Ectodermal cell (in vitro differentiated cells): ENCODE results near the gene IMP4.
A peak's percentile ranks its signal among the peaks of the same experiment; 100 is the strongest.
"Not testable (repeated sequence)": the region's sequence is repeated elsewhere in the genome, so short reads cannot be mapped to it uniquely, and the experiment has no call there.

Source experiments
- H3K27ac ChIP-seq: 2 replicates; pipeline ENCODE4 v1.7.0; 2013; ENCODE audit warnings: mild to moderate bottlenecking, low read depth, low read length; ENCODE audit not compliant: insufficient read depth, poor library complexity, severe bottlenecking
- H3K27me3 ChIP-seq: 2 replicates; pipeline ENCODE4 v1.7.0; 2013; ENCODE audit warnings: mild to moderate bottlenecking, low read length; ENCODE audit not compliant: insufficient read depth, control insufficient read depth, poor library complexity, severe bottlenecking
- H3K36me3 ChIP-seq: one replicate; pipeline ENCODE4 v1.7.0; 2013; ENCODE audit warnings: low read length; ENCODE audit not compliant: control insufficient read depth, insufficient read depth
- H3K4me1 ChIP-seq: one replicate; pipeline ENCODE4 v1.7.0; 2013; ENCODE audit warnings: low read length; ENCODE audit not compliant: control insufficient read depth, insufficient read depth
- H3K4me3 ChIP-seq: 2 replicates; pipeline ENCODE4 v1.7.0; 2013; ENCODE audit warnings: low read depth, low read length, control low read depth; ENCODE audit not compliant: insufficient read depth
- H3K9me3 ChIP-seq: 2 replicates; pipeline ENCODE4 v1.7.0; 2013; ENCODE audit warnings: mild to moderate bottlenecking, low read length, moderate library complexity; ENCODE audit not compliant: control insufficient read depth
- WGBS, 2 experiments: methylation state at CpG; one replicate each; pipeline ENCODE4 v1.1.7; 2013; ENCODE audit warnings: missing lambda C conversion rate in 2 of 2; 5-methylcytosine and 5-hydroxymethylcytosine counted together

The IMP4 gene

DNA sequence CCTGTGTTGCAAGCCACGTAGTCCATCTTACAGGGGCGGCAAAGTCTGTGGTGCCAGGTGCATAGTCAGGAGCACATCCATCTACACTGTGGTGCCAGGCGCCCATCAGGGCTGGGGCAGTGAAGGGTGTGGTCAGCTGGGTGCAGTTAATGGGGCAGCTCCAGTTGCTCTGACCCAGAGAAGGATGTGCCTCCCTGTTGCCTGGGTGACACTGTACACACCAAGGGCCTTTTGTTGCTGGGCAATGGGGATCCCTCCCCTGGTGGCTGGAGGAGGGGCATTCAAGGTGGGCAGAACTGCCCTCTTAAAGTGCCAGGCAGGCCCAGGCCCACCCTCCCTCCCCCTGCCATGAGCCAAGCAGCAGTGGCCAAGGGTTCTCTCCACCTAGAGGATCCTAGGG lies 28.3 kb upstream of the IMP4 start:
- WGBS, 2 experiments: 92 to 94% methylated on average over 3 of the region's 3 CpGs
- no peak overlapping the region for H3K27ac ChIP-seq

DNA sequence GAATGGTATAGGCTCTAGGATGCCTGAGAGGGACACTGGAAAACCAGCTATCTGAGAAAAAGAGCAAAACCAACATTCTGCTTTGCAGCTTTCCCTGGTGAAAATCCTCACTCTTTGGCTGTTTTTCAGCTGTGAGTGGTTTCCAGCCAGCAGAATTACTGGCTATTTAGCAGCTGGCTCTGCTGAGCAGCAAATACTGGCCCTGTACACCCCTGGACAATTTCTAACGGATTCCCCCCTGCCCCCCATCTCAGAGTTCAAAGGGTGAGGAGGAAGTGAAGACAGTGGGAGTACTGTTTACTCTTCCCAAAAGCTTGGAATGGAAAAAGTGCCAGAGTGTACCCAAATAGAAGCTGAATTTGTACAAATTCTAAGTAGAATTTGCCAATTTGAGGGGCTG lies 26.1 kb upstream of the IMP4 start:
- no peak overlapping the region for H3K27ac ChIP-seq
- H3K4me1 ChIP-seq: no peaks in the 10 kb centered on the region
- no peaks in the 10 kb centered on the region for H3K9me3 ChIP-seq
- WGBS, 2 experiments: 43 to 53% methylated on average over 1 of the region's 1 CpG
- H3K36me3 ChIP-seq: no peaks in the 10 kb centered on the region
- H3K27me3 ChIP-seq: no peaks in the 10 kb centered on the region
- H3K4me3 ChIP-seq: no peak overlapping the region

More for the DNA sequence above, 28.3 kb upstream of the IMP4 start:
- no peak overlapping the region for H3K4me3 ChIP-seq
- peaks cover 8% of the 10 kb centered on the region for H3K27me3 ChIP-seq
- no peaks in the 10 kb centered on the region for H3K9me3 ChIP-seq
- no peaks in the 10 kb centered on the region for H3K36me3 ChIP-seq
- no peaks in the 10 kb centered on the region for H3K4me1 ChIP-seq

DNA sequence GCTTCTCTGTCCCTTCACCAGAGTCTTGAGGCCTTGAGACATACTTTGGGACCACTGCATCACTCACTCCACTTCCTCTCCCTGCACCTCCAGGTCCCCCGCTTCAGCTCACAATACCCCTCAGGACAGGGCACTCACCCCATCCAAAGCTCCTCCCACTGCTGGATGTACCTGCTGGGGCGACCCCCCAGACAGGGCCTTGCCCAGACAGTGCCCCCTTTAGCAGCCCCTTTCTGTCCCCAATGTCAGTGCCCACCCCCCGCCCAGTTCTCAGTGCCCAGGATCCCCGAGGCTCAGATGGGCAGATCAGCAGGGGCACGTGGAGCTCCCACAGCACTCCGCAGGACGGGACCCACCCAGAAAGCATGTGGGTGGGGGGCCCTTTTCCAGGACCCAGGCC lies 23.8 kb upstream of the IMP4 start:
- WGBS, 2 experiments: 79 to 85% methylated on average over 7 of the region's 7 CpGs
- Histone ChIP-seq H3K9me3 (no peaks in the 10 kb centered on the region), H3K27ac (no peak overlapping the region), H3K36me3 (no peaks in the 10 kb centered on the region), H3K27me3 (no peaks in the 10 kb centered on the region), H3K4me3 (no peak overlapping the region), H3K4me1 (no peaks in the 10 kb centered on the region)

DNA sequence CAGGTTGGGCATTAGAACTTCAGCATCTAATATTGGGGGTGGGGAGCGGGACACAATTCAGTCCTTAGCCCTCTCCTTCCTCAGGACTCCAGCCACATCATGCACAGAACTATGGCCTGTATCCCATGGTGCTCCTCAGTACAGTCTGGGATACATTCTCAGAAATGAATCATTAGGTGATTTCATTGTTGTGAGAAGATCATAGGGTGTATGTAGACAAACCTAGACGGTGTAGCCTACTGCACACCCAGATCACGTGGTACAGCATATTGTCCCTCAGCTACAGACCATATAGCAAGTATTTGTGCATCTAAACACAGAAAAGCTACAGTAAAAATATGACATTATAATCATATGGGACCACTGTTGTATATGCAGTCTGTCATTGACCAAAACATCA lies 23.2 kb upstream of the IMP4 start:
- Histone ChIP-seq H3K27ac (no peak overlapping the region), H3K36me3 (no peaks in the 10 kb centered on the region), H3K27me3 (peaks cover 2% of the 10 kb centered on the region), H3K4me1 (no peaks in the 10 kb centered on the region), H3K4me3 (no peak overlapping the region), H3K9me3 (no peaks in the 10 kb centered on the region)
- 93 to 94% methylated on average over 3 of the region's 3 CpGs for WGBS, 2 experiments

DNA sequence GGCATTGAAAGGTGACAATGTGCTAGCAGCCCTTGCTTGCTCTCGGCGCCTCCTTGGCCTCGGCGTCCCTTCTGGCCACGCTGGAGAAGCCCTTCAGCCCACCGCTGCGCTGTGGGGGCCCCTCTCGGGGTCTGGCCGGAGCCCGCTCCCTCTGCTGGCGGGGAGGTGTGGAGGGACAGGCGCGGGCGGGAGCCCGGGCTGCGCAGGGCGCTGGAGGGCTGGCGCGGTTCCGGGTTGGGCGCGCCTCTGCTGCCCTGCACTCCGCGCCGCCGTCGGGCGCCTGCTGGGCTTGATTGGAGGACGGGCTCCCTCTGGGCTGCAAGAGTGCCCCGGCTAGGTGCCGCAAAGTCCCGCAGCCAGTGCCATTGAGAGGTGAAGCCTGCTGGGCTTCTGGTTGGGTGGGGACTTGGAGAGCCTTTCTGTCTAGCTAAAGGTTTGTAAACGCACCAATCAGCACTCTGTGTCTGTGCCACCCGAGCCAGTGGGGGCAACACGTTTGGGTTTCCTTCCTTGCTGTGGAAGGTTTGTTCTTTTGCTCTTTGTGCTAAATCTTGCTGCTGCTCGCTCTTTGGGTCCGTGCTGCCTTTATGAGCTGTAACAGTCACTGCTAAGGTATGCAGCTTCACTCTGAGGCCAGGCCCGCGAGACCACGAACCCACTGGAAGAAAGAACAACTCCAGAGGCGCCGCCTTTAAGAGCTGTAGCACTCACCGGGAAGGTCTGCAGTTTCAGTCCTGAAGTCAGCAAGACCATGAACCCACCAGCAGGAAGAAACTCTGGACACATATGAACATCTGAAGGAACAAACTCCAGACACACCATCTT lies 14.8 kb upstream of the IMP4 start:
- Histone ChIP-seq H3K36me3 (no peaks in the 10 kb centered on the region), H3K9me3 (no peaks in the 10 kb centered on the region), H3K27ac (no peak overlapping the region), H3K4me3 (no peak overlapping the region), H3K4me1 (peaks cover 6% of the 10 kb centered on the region), H3K27me3 (peaks cover 3% of the 10 kb centered on the region)
- WGBS, 2 experiments: 84% methylated on average over 43 of the region's 43 CpGs

DNA sequence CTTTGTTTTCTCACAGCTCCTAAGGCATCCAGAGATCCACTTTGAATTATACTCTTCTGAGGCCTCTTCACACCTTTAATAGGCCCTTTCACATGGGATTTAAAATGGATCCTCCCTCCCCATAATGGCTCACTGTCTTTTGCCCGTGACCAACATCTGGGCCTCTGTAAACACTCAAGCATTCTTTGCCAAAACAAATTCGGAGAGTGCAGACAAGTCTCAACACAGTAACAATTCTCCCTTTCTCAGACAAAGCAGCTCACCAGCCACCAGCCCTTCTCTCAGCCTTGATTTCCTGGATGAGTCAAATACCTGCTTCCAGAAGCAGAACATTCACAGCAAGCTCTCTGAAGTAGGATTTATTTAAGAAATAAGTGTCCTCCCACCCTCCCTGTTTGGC lies 14.0 kb upstream of the IMP4 start:
- Histone ChIP-seq H3K27me3 (peaks cover 3% of the 10 kb centered on the region), H3K4me3 (no peak overlapping the region)
- 57% methylated on average over 2 of the region's 2 CpGs for WGBS, 2 experiments

DNA sequence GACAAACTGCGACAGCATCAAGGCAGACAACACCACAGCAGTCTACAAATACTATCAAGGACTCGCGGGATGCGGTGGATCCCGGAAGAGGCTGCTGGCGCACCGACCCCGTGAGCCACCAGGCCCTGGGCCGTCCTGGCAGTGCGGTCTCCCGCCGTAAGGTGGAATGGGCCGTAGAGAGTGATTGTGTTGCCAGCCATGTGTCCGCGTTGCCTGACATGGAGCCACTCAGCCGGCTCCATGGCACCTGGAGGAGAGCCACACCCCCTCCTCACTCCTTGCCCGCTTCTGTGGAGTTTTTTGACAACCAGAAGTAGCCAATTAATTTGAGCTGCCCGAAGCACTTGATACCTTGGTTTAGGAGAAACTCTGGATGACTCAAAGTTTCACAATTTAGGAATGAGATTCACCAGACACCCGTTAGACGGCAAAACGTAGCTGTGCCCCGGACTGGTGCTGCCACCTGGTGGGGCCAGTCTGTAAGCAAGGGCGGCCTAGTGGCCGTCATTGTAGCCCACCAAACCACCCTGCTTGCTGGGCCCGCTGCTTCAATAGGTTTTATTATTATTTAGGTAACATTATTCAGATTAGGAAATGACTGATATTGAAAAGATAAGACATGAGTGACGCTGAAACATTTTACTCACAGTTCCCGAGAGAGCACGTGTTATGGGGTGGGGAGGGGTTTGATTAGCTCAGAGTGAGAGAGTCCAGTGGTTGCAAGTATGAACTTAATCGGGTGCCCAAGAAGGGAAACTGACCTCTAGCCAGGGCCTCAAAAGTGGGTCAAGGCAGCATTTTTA lies 10.2 kb upstream of the IMP4 start:
- no peaks in the 10 kb centered on the region for H3K36me3 ChIP-seq
- peaks cover 6% of the 10 kb centered on the region for H3K4me1 ChIP-seq
- 42 to 47% methylated on average over 28 to 29 of the region's 29 CpGs for WGBS, 2 experiments

More for the DNA sequence above, 14.0 kb upstream of the IMP4 start:
- Histone ChIP-seq H3K4me1 (peaks cover 6% of the 10 kb centered on the region), H3K27ac (no peak overlapping the region), H3K9me3 (no peaks in the 10 kb centered on the region), H3K36me3 (no peaks in the 10 kb centered on the region)

DNA sequence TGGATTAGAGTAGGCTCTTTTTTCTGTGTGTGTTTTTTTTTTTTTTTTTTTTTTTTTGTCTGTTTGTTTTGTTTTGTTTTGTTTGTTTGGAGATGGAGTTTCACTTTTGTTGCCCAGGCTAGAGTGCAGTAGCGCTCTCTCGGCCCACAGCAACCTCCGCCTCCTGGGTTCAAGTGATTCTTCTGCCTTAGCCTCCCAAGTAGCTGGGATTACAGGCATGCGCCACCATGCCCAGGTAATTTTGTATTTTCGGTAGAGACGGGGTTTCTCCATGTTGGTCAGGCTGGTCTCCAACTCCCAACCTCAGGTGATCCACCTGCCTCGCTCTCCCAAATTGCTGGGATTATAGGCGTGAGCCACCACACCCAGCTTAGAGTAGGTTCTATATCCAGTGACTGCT lies 9.4 kb upstream of the IMP4 start:
- not testable (repeated sequence) for H3K27me3 ChIP-seq, H3K27ac ChIP-seq, H3K4me1 ChIP-seq, H3K9me3 ChIP-seq, H3K4me3 ChIP-seq, H3K36me3 ChIP-seq
- 93 to 95% methylated on average over 8 of the region's 8 CpGs for WGBS, 2 experiments

More for the DNA sequence above, 10.2 kb upstream of the IMP4 start:
- peak overlapping the region; percentile 8 for H3K4me3 ChIP-seq
- H3K9me3 ChIP-seq: no peaks in the 10 kb centered on the region
- H3K27me3 ChIP-seq: no peaks in the 10 kb centered on the region
- no peak overlapping the region for H3K27ac ChIP-seq

DNA sequence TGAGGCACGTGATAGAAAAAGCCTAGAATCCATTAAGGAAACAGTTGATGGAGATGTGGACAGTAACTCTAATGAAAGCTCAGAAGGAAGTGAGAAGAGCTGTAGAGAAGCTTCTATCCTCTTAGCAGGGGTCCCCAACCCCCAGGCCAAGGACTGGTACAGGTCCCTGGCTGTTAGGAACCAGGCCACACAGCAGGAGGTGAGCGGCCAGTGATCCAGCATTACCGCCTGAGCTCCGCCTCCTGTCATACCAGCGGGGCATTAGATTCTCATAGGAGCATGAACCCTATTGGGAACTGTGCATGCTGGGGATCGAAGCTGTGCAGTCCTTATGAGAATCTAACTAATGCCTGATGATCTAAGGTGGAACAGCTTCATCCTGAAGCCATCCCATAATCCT lies 8.7 kb upstream of the IMP4 start:
- Histone ChIP-seq H3K4me1 (no peaks in the 10 kb centered on the region), H3K36me3 (peaks cover 7% of the 10 kb centered on the region), H3K27ac (no peak overlapping the region), H3K9me3 (no peaks in the 10 kb centered on the region), H3K27me3 (no peaks in the 10 kb centered on the region), H3K4me3 (no peak overlapping the region)
- WGBS, 2 experiments: 67 to 74% methylated on average over 6 of the region's 6 CpGs

DNA sequence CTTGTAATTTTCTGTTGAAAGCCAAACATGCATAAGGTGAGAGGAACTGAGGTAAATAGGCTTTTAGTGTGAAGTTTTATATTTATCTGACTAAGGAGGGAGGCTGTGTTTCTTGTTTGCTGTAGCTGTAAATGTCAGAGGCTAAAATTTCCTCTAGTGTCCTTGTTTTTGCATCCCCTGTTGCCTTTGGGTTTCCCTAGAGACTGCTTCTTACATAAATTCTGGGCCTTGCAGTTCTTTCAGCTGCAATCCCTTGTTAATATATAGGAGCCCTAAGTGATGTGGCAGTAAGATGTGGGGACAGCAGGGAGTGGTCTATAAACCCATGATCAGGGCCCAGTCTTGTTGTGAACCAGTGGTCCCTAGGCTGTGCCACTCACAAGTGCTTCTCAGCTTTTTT lies 7.5 kb upstream of the IMP4 start:
- no peak overlapping the region for H3K4me3 ChIP-seq
- H3K36me3 ChIP-seq: peaks cover 9% of the 10 kb centered on the region
- H3K27me3 ChIP-seq: no peaks in the 10 kb centered on the region
- H3K9me3 ChIP-seq: no peaks in the 10 kb centered on the region
- no peaks in the 10 kb centered on the region for H3K4me1 ChIP-seq
- no peak overlapping the region for H3K27ac ChIP-seq
